22Rv1 (cell line): ENCODE results near the gene NRXN3.

Experiments
- CTCF ChIP-seq: fragments of 450-650 bp; IDR thresholded peaks from 2 replicates; pipeline ENCODE4 v1.5.1; 2017; ENCODE audit warnings: mild to moderate bottlenecking
- ZFX ChIP-seq: fragments of 450-650 bp; IDR thresholded peaks from 2 replicates; pipeline ENCODE4 v1.6.1; 2017; ENCODE audit warnings: antibody characterized with exemption, borderline replicate concordance

- TF ChIP-seq CTCF (no peak), ZFX (no peak)
Observed at GRCh38 chr14:79117561-79117960, 947.4 kb downstream of the NRXN3 start.
